SK-N-SH treated with all-trans-retinoic acid at 6 μM for 48 hours (cell line): Measurements from ENCODE around the gene MGAT5B.

Experiments used
- SNAI2 ChIP-seq: fragments of 250-450 bp; sonication (Bioruptor Pico); IDR thresholded peaks from 2 replicates; pipeline ENCODE4 v1.5.0; 2020; ENCODE audit warnings: mild to moderate bottlenecking, moderate library complexity
- TCF4 ChIP-seq: fragments of 250-450 bp; sonication (Bioruptor Pico); IDR thresholded peaks from 2 replicates; pipeline ENCODE4 v1.8.0; 2021; ENCODE audit warnings: mild to moderate bottlenecking, moderate library complexity, borderline replicate concordance
- TSHZ2 ChIP-seq: fragments of 250-450 bp; sonication (Bioruptor Pico); IDR thresholded peaks from 2 replicates; pipeline ENCODE4 v1.5.0; 2020; ENCODE audit warnings: mild to moderate bottlenecking, moderate library complexity

GRCh38 chr17:76974721-76975120 is 106.5 kb downstream of the MGAT5B start:
- TF ChIP-seq TSHZ2 (CRISPR knock-in tag) (no peak), SNAI2 (CRISPR knock-in tag) (no peak), TCF4 (CRISPR knock-in tag) (no peak)
